Renal pelvis (tissue), 12 donors: ENCODE results near the gene DPF1. TPM values are rescaled to one million over a fixed set of nuclear protein-coding genes. Genes with fewer than 3 reads are reported as not detected.
"Not testable (repeated sequence)": the region's sequence is repeated elsewhere in the genome, so short reads cannot be mapped to it uniquely, and the experiment has no call there.

Experiments used
- DNase-seq: peaks from one replicate; pipeline ENCODE4 v3.0.0-alpha.2; 2013
- long read RNA-seq, 16 experiments: transcript quantifications; one replicate each; lab custom pipeline, GENCODE V29; 2026
- polyA plus RNA-seq, 3 donors: library from polyadenylated mRNA; unstranded; fragments of 120-200 nt; gene quantifications; one replicate each; pipeline ENCODE4 v1.2.1, GENCODE V29; 2013; ENCODE audit not compliant: insufficient read length in 3 of 3

Gene DPF1
- polyA plus RNA-seq, result 1 to 10 TPM; 1.2 to 2.9 (median 2.0) TPM
- long read RNA-seq, donor 1, result 0 reads
- long read RNA-seq, donor 2, result 0 reads
- long read RNA-seq, donor 3, partial matches to known transcripts, result 138 of 429 reads
- long read RNA-seq, donor 3, other reads (novel, unspliced or antisense), result 291 of 429 reads
- long read RNA-seq, donor 4, result 0 reads
- long read RNA-seq, donor 5, partial matches to known transcripts, result 170 of 175 reads
- long read RNA-seq, donor 5, other reads (novel, unspliced or antisense), result 5 of 175 reads
- long read RNA-seq, donor 6, result 0 reads
- long read RNA-seq, donor 7, result 0 reads
- long read RNA-seq, donor 8, result 0 reads
- long read RNA-seq, donor 9, result 0 reads
- long read RNA-seq, donor 10, partial matches to known transcripts, result 0 of 1 reads
- long read RNA-seq, donor 10, other reads (novel, unspliced or antisense), result 0 of 1 reads
- long read RNA-seq, donor 11, result 0 reads
- long read RNA-seq, donor 12, result 0 reads
- long read RNA-seq, donor 13, partial matches to known transcripts, result 0 of 1 reads
- long read RNA-seq, donor 13, other reads (novel, unspliced or antisense), result 0 of 1 reads
- long read RNA-seq, donor 14, result 0 reads
- long read RNA-seq, donor 15, result 0 reads
- long read RNA-seq, donor 16, result 0 reads

DNA sequence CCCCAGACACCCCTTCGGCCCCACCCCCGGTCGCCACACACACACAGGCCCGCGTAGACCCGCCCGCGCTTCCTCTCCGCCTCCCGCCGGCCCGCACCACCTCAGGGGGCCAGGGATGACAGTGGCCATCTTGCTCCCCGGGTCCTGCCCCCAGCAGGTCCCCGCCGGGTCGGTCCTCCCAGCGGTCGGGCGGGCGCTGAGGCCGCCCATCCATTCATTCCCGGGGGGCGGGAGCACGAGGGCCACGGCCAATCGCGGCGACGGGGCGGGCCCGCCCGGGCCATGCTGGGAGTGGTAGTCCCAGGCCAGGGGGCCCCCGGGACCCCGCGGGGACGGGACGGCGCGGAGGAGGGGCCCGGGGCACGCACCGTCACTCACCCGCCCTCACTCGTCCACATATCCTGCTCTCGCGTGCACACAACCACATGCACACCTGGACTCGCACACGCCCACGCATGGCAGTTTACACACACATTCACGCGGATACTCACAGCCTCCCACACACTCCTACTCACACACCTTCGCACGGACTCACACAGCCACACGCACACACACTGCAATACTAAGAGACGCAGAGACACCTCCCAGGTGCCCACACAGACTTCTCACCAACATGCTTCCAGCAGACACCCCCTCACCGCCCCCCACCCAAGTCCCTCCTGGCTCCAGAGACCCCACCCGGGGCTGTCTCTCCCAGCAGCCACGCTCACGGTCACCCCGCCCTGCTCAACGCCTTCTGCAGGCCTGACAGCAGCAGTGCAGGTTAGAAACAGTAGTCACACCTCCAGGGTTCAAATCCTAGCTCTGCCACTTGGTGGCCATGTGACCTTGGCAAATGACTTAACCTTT lies at the start of gene DPF1:
Gene DPF1, minus strand, starts transcription at position 209 of the 849 bp plus-strand sequence. Its CDS starts 80 bp downstream, at position 129.
- DNase-seq, result no peak

DNA sequence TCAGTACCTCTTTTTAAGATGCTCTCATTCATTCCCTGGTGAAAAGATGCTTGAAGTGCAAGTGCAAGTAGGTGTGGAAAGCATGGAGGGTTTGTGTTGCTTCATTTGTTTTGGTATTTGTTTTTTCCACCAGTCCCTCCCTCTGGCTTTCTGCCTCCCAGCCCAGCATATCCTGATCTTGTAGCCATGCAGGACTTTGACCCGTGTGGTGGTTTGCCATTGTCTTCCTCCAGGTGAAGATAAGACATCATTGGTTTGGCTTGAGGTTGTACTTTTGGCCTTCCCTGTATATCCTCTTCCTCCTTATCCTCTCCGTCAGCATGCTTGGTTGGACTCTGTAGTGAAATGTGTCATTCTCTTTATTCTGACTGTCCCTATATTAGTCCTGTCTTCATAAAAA lies 49.5 kb upstream of the DPF1 start:
- no peak for DNase-seq

DNA sequence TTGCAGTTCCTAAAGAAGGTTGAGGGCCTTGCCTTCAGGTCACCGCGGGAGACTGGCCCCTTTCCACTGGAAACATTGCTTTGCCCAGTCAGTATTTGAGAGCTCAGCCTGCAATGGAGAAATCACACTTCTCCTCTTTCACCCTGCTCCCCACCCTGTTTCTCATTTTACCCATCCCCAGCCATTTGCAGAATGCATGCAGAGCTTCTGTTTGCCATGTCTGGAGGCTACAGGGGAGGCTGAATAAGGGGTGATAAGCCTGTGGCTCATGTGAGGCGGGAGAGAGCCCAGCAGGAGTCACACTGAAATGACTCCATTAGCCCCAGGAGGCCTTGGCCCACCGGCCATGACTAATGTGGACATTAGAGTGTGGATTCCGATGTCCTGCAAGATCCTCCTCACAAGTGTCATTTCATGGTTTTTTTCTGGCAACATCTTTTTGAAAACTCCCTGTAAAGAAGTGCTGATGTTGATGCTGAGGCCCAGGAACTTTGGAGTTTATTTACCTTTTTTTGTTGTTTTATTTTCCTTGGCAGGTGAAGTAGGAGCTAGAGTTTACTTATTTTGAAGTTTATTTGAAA lies 46.7 kb upstream of the DPF1 start:
- no peak for DNase-seq

DNA sequence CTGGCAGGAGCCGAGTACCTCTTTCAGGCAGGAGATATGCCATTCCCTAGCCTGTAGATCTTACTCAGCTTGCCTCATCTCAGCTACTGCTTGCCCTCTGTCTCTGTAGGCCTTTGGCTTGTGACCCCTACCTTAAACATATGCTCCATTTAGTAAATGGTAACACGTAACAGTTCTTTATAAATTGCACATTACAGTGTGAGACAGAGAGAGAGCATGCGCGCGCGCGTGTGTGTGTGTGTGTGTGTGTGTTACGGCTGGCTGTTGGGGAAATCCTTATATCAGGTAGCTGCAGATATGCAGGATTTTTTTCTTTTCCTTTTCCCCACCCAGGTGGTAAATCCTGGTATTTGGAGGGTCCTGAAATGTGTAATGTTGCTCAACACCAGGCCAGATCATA lies 44.5 kb upstream of the DPF1 start:
- no peak for DNase-seq

DNA sequence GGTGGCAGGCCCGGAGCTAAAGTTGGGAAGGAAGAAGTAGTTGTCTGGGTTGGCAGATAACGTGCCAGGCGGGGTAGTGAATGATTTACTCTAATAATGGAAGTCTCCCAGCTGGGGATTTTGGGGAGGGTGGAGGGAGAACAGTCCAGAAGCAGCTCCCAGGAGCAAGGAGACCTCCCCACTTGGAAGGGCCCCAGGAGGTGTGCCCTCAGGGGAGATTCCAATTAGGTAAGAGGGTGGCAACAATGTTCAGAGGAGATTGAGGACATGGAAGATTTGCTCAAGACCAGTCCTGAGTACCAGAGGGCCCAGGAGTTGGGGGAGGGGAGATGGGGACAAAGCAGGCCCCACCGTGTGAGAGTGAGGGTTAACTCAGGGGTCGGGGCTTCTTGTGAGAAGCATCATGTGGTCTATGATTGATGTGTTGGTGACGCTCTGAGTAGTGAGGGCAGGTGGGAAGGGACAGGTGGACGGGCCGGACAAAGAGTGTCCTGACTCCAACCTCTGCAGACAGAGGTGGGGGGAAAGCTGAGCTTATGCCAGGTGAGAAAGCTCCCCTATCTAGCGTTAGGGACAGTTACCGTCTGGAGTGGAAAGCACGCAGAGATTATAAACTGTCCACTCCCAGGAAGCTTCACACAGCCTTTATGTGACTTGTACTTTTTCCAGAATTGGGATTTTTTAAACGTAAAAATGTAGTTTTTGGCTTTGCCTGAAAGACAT lies 43.9 kb upstream of the DPF1 start:
- no peak for DNase-seq

DNA sequence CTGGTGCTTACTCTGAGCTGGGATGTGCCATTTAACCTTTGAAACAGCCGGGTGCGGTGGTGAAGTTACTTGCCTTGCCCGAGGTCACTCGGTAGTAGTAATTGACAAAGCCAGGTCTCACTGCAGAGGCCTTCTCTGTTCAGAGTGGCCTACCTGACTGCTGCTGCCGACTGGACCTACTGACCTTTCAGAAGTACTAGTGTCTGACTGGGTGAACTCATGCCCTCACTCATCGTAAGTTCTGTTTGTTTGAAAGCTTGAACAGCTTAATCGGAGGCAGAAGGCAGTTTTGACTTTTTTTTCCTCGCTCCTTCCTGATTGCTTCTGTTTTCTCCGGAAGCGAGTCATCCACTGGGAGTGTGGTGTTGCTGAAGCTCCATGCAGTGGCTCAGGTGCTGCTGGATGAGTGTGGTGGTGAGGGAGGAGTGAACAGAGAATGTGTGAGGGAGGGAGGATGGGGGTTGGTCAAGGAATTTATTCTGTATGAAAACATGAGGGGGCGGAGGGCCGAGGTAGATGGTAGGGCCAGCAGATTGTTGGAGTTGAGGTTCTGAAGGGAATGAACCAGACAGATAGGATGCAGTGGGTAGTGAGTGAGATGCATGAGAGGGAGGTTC lies 43.1 kb upstream of the DPF1 start:
- no peak for DNase-seq

DNA sequence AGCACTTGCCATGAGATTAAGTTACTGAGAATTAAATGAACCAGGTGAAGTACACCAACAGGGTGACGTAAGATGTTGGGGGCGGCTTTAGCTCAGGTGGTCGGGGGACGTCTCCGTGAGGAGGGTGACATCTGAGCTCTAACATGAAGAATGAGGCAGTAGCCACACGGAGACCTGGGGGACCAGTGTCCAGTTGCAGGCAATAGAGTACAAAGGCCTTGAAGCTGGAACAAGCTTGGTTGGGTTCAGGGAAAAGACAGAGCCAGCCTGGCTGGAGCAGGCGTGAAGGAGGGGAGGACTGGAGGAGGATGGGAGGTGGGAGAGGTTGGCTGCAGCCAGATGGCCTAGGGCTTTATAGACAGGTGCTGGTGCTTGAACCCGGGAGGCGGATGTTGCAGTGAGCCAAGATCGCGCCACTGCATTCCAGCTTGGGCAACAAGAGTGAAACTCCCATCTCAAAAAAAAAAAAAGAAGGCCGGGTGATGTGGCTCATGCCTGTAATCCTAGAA lies 42.0 kb upstream of the DPF1 start:
- DNase-seq, result no peak

DNA sequence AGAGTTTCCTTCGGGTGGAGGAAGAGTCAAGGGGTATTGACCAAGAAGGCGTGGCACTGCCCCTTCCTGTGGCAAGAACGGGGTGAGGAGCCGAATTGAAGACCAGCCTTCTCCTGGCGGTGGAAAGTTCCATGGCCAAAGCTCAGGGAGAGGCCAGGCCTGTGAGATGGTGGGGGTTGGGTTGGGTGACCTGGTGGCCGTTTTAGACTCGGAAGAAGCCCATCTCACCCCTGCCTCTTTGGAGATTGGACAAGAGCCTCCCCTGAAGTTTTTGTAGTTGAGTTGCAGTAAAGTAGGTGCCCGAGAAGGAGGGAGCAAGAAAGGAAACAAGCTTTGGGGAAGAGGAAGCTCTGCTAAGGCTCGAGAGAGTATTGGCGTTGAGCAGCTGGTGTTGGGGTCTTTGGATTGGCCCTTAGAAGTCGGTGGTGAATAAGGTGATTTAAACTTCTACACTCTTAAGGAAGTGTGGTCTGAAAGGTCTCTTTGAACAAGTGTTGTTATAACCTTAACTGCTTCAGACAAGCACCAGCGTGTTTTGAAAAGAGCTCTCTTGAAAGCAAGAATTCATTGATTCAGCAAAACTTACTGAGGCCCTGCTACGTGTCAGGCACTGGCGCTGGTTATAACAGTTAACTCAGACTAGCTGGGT lies 41.3 kb upstream of the DPF1 start:
- DNase-seq, result no peak

DNA sequence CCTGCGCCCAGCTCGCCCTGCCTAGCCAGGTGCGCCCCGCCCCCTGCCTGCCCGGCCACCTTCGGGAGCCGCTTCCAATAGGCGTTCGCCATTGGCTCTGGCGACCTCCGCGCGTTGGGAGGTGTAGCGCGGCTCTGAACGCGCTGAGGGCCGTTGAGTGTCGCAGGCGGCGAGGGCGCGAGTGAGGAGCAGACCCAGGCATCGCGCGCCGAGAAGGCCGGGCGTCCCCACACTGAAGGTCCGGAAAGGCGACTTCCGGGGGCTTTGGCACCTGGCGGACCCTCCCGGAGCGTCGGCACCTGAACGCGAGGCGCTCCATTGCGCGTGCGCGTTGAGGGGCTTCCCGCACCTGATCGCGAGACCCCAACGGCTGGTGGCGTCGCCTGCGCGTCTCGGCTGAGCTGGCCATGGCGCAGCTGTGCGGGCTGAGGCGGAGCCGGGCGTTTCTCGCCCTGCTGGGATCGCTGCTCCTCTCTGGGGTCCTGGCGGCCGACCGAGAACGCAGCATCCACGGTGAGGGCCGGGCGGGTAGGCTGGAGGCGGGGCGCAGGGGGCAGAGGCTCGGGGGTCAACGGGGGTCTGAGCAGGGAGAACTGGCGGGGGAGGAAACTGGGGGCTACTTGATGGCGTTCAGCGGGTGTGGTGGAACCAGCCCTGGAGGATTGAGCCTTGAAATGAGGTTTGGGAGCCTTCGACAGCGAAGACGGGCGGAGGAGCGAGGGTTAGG lies 40.6 kb upstream of the DPF1 start, which contains the start of gene SPINT2:
Gene SPINT2, plus strand, starts transcription at position 88 of the 727 bp plus-strand sequence. Its CDS starts 320 bp downstream, at position 408.
- DNase-seq, result no peak

DNA sequence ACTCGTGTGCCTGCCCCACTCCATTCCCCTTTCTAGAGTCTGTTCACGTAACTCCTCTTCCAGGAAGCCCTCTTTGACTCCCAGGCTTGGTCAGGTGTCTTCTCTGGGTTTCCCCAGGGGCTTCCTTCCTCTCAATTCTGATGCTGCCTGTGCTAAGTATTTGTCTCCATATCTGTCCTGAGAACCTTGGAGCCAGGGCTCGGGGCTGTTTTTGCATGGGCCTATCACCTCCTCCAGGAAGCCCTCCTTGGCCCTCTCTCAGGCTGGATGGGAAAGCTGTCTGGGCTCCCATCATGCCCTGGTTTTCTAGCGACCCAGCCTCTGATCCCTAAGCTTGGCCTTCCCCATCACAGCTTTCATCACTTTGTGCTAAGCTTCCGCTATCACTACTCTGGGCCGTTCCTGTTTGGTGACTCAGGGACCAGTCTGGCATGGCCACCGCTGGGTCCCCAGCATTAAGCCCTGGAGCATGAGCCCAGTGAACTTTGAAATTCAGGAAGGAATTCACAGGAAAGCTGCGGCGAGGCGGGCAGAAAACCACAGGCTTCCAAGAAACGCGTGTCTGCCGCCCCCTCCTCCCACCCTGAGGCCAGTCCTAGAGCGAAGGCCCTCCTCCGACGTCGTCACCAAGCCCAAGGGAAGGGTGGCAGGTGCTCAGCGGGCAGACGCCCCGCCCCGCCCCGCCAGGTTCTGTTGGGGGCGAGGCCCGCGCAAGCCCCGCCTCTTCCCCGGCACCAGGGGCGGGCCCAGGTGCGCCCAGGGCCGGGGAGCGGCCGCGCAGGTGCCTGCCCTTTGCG lies 39.9 kb upstream of the DPF1 start:
- peak; percentile 73 for DNase-seq

DNA sequence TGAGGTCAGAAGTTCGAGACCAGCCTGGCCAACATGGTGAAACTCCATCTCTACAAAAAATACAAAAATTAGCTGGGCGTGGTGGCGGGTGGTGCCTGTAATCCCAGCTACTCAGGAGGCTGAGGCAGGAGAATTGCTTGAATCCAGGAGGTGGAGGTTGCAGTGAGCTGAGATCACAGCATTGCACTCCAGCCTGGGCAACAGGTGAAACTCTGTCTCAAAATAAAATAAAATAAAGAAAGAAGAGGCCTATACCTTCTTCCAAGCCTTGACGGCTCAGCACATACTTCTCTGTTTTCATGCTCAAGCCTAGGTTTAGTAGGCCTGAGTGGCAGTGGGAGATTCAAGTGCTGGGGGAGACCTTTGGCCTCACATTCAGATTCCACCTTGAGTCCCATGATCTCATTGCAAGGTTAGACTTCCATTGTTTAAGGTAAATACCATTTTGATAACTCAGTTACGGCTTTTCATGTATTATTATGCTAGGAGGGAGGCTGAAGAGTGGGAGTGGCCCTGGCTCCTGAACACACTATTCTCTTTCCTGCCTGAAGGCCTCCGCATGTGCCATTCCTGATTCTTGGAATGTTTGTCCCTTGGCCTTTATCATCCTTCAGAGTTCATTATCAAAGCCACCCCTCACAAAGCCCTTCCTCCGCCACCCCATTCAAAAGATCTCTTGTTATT lies 38.7 kb upstream of the DPF1 start:
- DNase-seq, result no peak

DNA sequence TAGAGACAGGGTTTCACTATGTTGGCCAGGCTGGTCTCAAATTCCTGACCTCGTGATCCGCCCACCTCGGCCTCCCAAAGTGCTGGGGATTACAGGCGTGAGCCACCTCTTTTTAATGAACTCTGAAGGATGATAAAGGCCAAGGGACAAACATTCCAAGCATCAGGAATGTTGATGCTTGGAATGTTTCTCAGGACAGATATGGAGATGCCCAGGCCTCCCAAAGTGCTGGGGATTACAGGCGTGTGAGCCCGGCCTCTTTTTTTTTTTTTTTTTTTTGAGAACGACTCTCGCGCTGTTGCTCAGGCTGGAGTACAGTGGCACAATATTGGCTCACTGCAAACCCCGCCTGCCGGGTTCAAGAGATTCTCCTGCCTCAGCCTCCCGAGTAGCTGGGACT lies 37.9 kb upstream of the DPF1 start:
- DNase-seq, result not testable (repeated sequence)

DNA sequence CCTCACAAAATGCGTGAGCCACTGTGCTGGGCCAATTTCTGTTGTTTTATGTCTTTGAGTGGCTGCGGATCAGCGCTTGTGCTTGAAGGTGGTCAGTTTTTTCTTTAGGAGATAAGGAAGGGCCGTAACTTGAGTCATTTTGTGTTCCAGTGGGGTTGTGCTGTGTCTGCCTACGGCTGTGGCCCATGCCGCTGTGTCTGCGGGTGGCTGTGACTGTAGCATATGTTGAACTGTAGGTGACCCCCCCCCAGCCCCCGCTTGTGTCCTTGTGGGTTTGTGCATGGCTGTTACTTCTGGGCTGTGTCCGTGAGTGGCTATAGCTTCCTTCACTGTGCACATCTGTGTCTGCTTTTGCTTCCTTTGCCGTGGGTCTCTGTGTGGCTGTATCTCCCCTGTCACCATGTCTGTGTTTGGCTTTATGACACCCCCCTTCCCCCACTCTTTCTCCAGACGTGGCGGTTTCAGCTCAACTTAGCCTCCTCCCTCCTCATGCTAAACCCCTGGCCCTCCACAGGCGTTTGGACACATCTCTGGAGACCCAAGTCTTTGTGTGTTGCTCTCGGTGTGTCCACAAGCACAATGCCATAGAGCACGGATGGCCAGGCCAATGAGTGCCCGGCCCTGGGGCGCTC lies 31.5 kb upstream of the DPF1 start:
- no peak for DNase-seq

DNA sequence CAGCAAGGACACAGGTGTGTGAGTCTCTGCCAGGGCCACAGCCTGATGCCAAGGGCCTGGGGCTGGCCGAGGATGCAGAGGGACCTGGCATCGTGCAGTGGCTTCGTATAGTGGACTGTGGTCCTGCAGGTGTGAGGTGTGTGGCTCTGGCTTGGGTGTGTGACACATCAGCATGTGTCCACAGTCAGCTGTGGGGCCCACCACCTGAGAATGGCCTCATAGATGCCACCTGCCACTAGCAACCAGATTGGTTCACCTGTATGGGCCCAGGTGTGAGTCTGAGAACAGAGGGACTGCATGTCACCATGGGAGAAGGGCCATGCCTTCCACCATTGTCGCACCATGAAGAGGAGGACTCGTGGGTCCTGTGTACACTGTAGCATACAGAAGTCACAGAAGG lies 29.8 kb upstream of the DPF1 start:
- no peak for DNase-seq

DNA sequence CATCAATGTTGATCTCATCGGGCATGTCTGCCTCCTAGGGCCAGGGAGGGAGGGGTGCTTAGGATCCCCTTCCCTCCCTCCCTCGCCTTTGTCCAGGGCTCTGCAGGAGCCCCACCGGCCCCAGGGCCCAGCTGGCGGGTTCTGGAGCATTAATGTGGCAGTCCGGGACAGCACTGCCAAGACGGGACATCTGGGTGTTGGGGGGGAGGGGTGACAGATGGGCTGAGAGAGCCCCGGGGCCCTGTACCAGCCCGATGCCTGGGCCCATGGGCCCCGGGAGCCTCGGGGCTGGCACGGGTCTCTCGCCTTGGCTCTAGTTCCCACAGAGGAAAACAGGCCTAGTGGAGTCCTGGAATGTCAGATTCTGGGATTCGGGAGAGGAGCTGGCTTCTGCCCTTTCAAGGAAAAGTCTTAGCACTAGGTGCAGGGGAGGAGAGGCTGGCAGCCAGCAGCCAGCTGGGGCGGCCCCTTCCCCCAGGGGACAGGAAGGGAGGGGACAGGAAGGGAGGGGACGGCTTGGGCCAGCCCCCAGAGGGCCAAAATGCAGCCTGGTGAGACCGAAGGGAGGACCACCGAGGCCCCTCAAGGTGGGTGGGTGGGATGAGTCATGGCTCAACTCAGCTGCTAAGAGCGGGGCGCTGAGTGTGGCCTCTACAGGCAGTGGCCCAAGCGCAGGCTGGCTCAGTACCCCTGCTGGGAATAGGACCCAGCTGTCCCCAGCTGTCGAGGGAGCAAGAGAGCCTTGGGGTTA lies 29.1 kb upstream of the DPF1 start:
- no peak for DNase-seq

DNA sequence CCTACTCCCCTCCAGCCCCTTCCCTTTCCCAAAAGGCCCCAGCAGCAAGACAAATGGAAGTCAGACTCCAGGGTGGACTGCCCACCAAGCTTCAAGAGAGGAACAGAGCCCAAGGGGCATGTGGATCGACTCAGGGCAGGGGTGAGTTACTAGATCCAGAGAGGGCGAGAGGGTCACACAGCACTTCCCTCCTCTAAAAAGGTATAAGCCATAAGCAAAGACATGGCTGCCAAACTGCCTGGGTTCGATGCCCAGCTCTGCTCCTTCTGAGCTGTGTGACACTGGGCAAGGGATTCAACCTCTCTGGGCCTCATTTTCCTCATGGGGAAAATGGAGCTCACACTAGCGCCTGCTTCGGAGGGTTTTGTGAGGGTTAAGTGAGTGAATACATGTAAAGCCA lies 28.4 kb upstream of the DPF1 start:
- DNase-seq, result no peak

DNA sequence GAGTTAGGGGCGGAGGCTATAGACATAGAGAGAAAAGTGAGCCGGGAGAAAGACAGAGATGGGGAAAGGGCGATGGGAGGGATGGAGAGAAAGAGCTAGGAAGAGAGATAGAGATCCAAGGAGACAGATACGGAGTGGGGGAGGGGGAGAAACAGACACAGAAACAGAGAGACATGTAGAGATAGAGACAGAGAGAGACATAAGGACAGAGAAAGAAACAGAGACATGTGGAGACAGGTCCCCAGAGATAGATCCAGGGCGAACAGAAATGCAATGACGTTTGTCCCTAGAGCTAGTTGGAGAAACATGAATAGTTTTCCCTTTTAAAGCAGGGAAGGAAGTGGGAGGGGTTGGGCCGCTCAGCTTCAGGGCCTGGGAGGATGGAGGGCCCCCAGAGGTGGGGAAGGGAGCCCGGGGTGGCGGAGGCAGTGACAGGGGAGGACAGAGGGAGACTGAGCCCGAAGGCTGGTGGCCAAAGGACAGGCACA lies 27.6 kb upstream of the DPF1 start:
- no peak for DNase-seq
